Activated CD4-positive, CD25-positive, alpha-beta regulatory T cell (primary cell): ENCODE measurements around the gene LHX2.

Experiments
- DNase-seq, 4 experiments: peaks; one replicate each; lab custom pipeline; 2025; lab: John Stamatoyannopoulos, UW

Gene LHX2

GRCh38 chr9:124032247-124032646 is 20.7 kb downstream of the LHX2 start:
- no peak for DNase-seq

GRCh38 chr9:124033348-124033747 is 21.8 kb downstream of the LHX2 start:
- no peak for DNase-seq

- DNase-seq, result no peak
Measured at GRCh38 chr9:124033967-124034366, 22.4 kb downstream of the LHX2 start.

GRCh38 chr9:124035001-124035650 is 23.6 kb downstream of the LHX2 start:
- no peak for DNase-seq

GRCh38 chr9:124036578-124036977 is 25.0 kb downstream of the LHX2 start:
- no peak for DNase-seq

GRCh38 chr9:124037790-124038189 is 26.2 kb downstream of the LHX2 start:
- DNase-seq, result no peak

- DNase-seq, result no peak
Measured at GRCh38 chr9:124038239-124038638, 26.7 kb downstream of the LHX2 start.

- no peak for DNase-seq
Measured at GRCh38 chr9:124038790-124039633, 27.4 kb downstream of the LHX2 start.

- DNase-seq, result no peak
Measured at GRCh38 chr9:124040186-124040931, 28.8 kb downstream of the LHX2 start.

- DNase-seq, result no peak
Measured at GRCh38 chr9:124040935-124041816, 29.6 kb downstream of the LHX2 start.

- DNase-seq, result no peak
Measured at GRCh38 chr9:124041817-124042116, 30.2 kb downstream of the LHX2 start.

GRCh38 chr9:124042201-124042721 is 30.7 kb downstream of the LHX2 start:
- no peak for DNase-seq

GRCh38 chr9:124044448-124044847 is 32.9 kb downstream of the LHX2 start:
- no peak for DNase-seq

GRCh38 chr9:124045076-124045829 is 33.7 kb downstream of the LHX2 start:
- no peak for DNase-seq

GRCh38 chr9:124045830-124046177 is 34.2 kb downstream of the LHX2 start:
- DNase-seq, result no peak

- no peak for DNase-seq
Measured at GRCh38 chr9:124046189-124046588, 34.6 kb downstream of the LHX2 start.

- DNase-seq, result no peak
Measured at GRCh38 chr9:124047251-124047672, 35.7 kb downstream of the LHX2 start.

GRCh38 chr9:124050955-124051354 is 39.4 kb downstream of the LHX2 start:
- DNase-seq, result no peak

GRCh38 chr9:124052401-124052800 is 40.8 kb downstream of the LHX2 start:
- DNase-seq, result no peak

- no peak for DNase-seq
Measured at GRCh38 chr9:124054582-124055227, 43.1 kb downstream of the LHX2 start.
